GM23338 (cell line): ENCODE data around the gene NIPA2. TPM values are rescaled to one million over a fixed set of nuclear protein-coding genes. Genes with fewer than 3 reads are reported as not detected.
A peak's percentile ranks its signal among the peaks of the same experiment; 100 is the strongest.

Experiments used
- ATAC-seq: fragments of 200-7000 bp; cut with Tn5 transposase; 3 replicates; pipeline ENCODE4 v1.9.1; 2020
- DNase-seq: peaks from one replicate; pipeline ENCODE4 v3.0.0-alpha.2; 2015; ENCODE audit warnings: low spot score
- H2AFZ ChIP-seq: fragments of 200-600 bp; sonication (generic); 2 replicates; pipeline ENCODE4 v1.8.0; 2016; ENCODE audit warnings: antibody characterized with exemption, mild to moderate bottlenecking, moderate library complexity
- H3F3A ChIP-seq: fragments of 200-600 bp; sonication (generic); replicated peaks from 2 replicates; pipeline ENCODE4 v1.8.0; 2017; ENCODE audit warnings: antibody characterized with exemption, mixed run types, low read depth
- H3K27ac ChIP-seq: fragments of 200-600 bp; sonication (generic); 2 replicates; pipeline ENCODE4 v1.6.1; 2016; ENCODE audit warnings: low read depth
- H3K27me3 ChIP-seq: fragments of 200-600 bp; sonication (generic); 2 replicates; pipeline ENCODE4 v1.8.0; 2016; ENCODE audit warnings: mild to moderate bottlenecking, mixed run types, moderate library complexity; ENCODE audit not compliant: insufficient read depth
- H3K36me3 ChIP-seq: fragments of 200-600 bp; sonication (generic); 2 replicates; pipeline ENCODE4 v1.8.0; 2016; ENCODE audit warnings: mild to moderate bottlenecking; ENCODE audit not compliant: insufficient read depth
- H3K4me1 ChIP-seq: fragments of 200-600 bp; sonication (generic); 2 replicates; pipeline ENCODE4 v1.8.0; 2016; ENCODE audit warnings: mild to moderate bottlenecking, moderate library complexity; ENCODE audit not compliant: insufficient read depth
- H3K4me2 ChIP-seq: fragments of 200-600 bp; sonication (generic); 2 replicates; pipeline ENCODE4 v1.7.1; 2017; ENCODE audit warnings: mixed run types
- H3K4me3 ChIP-seq: fragments of 200-600 bp; sonication (generic); 2 replicates; pipeline ENCODE4 v1.6.1; 2016; ENCODE audit warnings: mixed run types
- H3K79me2 ChIP-seq: fragments of 200-600 bp; sonication (generic); replicated peaks from 2 replicates; pipeline ENCODE4 v1.8.0; 2017; ENCODE audit warnings: mild to moderate bottlenecking; ENCODE audit not compliant: insufficient read depth
- H3K9me2 ChIP-seq: fragments of 200-600 bp; sonication (generic); 2 replicates; pipeline ENCODE4 v1.8.0; 2017; ENCODE audit not compliant: insufficient read depth
- H4K20me1 ChIP-seq: fragments of 200-600 bp; sonication (generic); replicated peaks from 2 replicates; pipeline ENCODE4 v1.8.0; 2017; ENCODE audit warnings: mild to moderate bottlenecking; ENCODE audit not compliant: insufficient read depth
- H3K27ac Mint-ChIP-seq: 2 replicates; pipeline ENCODE4 v1.8.0; 2020; ENCODE audit warnings: inconsistent platforms, mild to moderate bottlenecking, moderate library complexity, mixed read lengths
- H3K27me3 Mint-ChIP-seq: 3 replicates; pipeline ENCODE4 v1.8.0; 2022; ENCODE audit warnings: low read depth, mild to moderate bottlenecking, moderate library complexity, mixed read lengths, inconsistent platforms; ENCODE audit not compliant: insufficient read depth, poor library complexity
- H3K36me3 Mint-ChIP-seq: 3 replicates; pipeline ENCODE4 v1.8.0; 2021; ENCODE audit warnings: low read depth, mild to moderate bottlenecking, inconsistent platforms, moderate library complexity, mixed read lengths
- H3K4me1 Mint-ChIP-seq: 3 replicates; pipeline ENCODE4 v1.8.0; 2020; ENCODE audit warnings: mild to moderate bottlenecking, inconsistent platforms, mixed read lengths
- H3K4me3 Mint-ChIP-seq: 3 replicates; pipeline ENCODE4 v1.8.0; 2021; ENCODE audit warnings: moderate library complexity, mild to moderate bottlenecking, inconsistent platforms, mixed read lengths
- H3K9me3 Mint-ChIP-seq: 3 replicates; pipeline ENCODE4 v1.8.0; 2020; ENCODE audit warnings: moderate library complexity, mild to moderate bottlenecking, inconsistent platforms, mixed read lengths
- EZH2phosphoT487 ChIP-seq: fragments of 200-600 bp; sonication (generic); IDR thresholded peaks from one replicate; pipeline ENCODE4 v1.8.1; 2018; ENCODE audit warnings: antibody characterized with exemption; ENCODE audit not compliant: unreplicated experiment
- JUNB ChIP-seq: IDR thresholded peaks from one replicate; pipeline ENCODE4 v1.6.1; 2016; ENCODE audit warnings: antibody characterized with exemption; ENCODE audit not compliant: unreplicated experiment
- NANOG ChIP-seq: IDR thresholded peaks from 2 replicates; pipeline ENCODE4 v1.6.1; 2016; ENCODE audit warnings: antibody characterized with exemption, borderline replicate concordance
- ZNF331 ChIP-seq: fragments of 250-450 bp; sonication (Bioruptor Pico); IDR thresholded peaks from 2 replicates; pipeline ENCODE4 v1.5.0; 2020; ENCODE audit warnings: low read depth, mild to moderate bottlenecking, moderate library complexity
- ZNF462 ChIP-seq: fragments of 250-450 bp; sonication (Bioruptor Pico); IDR thresholded peaks from 2 replicates; pipeline ENCODE4 v1.5.0; 2020; ENCODE audit warnings: mild to moderate bottlenecking, moderate library complexity
- polyA plus RNA-seq: library from polyadenylated mRNA; unstranded; fragments of >200 nt; fragmentation: Nextera tagmentation; extraction: Ambion mirVana; gene quantifications from 2 replicates; pipeline ENCODE4 v1.2.1, GENCODE V29; 2016
- total RNA-seq: library from RNA; depleted of rRNA; stranded (reverse); fragments of >200 nt; shearing (Covaris generic); gene quantifications from 2 replicates; pipeline ENCODE4 v1.2.3, GENCODE V29; 2014
- TF ChIP-seq, protein P1 (sequence below), 2 experiments: fragments of 200-600 bp in 1 of 2; sonication (generic) in 1 of 2; conservative IDR thresholded peaks; 2 replicates each; pipeline versions ENCODE4 v1.5.1 to v1.6.1; 2016 to 2017; ENCODE audit warnings: antibody characterized with exemption in 2 of 2, low read depth in 2 of 2, mild to moderate bottlenecking in 2 of 2, moderate library complexity in 1 of 2
- TF ChIP-seq, protein P2 (sequence below): IDR thresholded peaks from 2 replicates; pipeline ENCODE4 v1.6.1; 2016; ENCODE audit warnings: antibody characterized with exemption

NIPA2 gene
- total and polyA plus RNA-seq, 2 experiments from 2014 or later, result 35.0 to 105 TPM

DNA sequence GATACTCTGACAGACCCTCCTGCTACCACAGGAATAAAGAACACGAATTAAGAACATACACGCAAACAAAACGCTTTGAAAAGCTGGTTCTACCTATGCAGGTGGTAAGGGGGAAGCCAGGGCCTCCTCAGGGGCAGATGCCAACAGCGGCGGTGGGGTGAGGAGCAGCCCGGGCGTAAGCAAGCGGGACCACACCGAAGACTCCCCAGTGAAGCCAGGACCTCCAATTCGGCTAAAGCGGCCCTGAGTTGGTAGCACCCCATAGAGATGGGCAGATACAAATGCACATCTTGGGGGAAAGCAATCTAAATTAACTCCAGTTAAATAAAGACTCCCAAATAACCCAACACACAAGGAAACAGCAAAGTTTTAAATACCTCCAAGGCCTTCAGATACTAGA lies 32.4 kb downstream of the NIPA2 start (continued):
- TF ChIP-seq ZNF462 (CRISPR knock-in tag) (no peak), NANOG (no peak), JUNB (no peak)
- TF ChIP-seq, protein P1, sequence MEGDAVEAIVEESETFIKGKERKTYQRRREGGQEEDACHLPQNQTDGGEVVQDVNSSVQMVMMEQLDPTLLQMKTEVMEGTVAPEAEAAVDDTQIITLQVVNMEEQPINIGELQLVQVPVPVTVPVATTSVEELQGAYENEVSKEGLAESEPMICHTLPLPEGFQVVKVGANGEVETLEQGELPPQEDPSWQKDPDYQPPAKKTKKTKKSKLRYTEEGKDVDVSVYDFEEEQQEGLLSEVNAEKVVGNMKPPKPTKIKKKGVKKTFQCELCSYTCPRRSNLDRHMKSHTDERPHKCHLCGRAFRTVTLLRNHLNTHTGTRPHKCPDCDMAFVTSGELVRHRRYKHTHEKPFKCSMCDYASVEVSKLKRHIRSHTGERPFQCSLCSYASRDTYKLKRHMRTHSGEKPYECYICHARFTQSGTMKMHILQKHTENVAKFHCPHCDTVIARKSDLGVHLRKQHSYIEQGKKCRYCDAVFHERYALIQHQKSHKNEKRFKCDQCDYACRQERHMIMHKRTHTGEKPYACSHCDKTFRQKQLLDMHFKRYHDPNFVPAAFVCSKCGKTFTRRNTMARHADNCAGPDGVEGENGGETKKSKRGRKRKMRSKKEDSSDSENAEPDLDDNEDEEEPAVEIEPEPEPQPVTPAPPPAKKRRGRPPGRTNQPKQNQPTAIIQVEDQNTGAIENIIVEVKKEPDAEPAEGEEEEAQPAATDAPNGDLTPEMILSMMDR (conservative IDR thresholded peaks at IDR 0.05; ENCODE audit: low read depth in 2 of 2), result no peak
- TF ChIP-seq, protein P2, sequence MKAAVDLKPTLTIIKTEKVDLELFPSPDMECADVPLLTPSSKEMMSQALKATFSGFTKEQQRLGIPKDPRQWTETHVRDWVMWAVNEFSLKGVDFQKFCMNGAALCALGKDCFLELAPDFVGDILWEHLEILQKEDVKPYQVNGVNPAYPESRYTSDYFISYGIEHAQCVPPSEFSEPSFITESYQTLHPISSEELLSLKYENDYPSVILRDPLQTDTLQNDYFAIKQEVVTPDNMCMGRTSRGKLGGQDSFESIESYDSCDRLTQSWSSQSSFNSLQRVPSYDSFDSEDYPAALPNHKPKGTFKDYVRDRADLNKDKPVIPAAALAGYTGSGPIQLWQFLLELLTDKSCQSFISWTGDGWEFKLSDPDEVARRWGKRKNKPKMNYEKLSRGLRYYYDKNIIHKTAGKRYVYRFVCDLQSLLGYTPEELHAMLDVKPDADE, result no peak

- H3K36me3 ChIP-seq, result peaks cover 19% of the 10 kb centered on the region
- no peak overlapping the region for H3K4me2 ChIP-seq
- Mint-ChIP-seq H3K4me1 (peaks cover 20% of the 10 kb centered on the region), H3K27ac (0 out of 2 replicates have a peak overlapping the region, but pooled peaks have one; percentile 16), H3K9me3 (peaks cover 2% of the 10 kb centered on the region; the same call in 1 of the 3 replicates), H3K4me3 (no peak overlapping the region), H3K36me3 (peaks cover 79% of the 10 kb centered on the region), H3K27me3 (peaks cover 9% of the 10 kb centered on the region)
- H3K4me3 ChIP-seq, result no peak overlapping the region
- no peak overlapping the region for H3K27ac ChIP-seq
- H4K20me1 ChIP-seq, result peaks cover 10% of the 10 kb centered on the region; the same call in 1 of the 2 replicates
- no peak for ATAC-seq
- no peaks in the 10 kb centered on the region for H3F3A ChIP-seq
- H2AFZ ChIP-seq, result no peak overlapping the region
- no peaks in the 10 kb centered on the region for H3K4me1 ChIP-seq
- H3K9me2 ChIP-seq, result no peaks in the 10 kb centered on the region
- DNase-seq, result no peak
- no peaks in the 10 kb centered on the region for H3K27me3 ChIP-seq
- no peaks in the 10 kb centered on the region for H3K79me2 ChIP-seq
- TF ChIP-seq ZNF331 (no peak), EZH2phosphoT487 (no peak)
These were observed 33.1 kb downstream of the NIPA2 start for GRCh38 chr15:22871481-22872086.
